ENCODE measurements around the gene BCAN. TPM values are rescaled to one million over a fixed set of nuclear protein-coding genes. Genes with fewer than 3 reads are reported as not detected.
A peak's percentile ranks its signal among the peaks of the same experiment; 100 is the strongest.

The BCAN gene
- total RNA-seq, 1 experiment from 2014 or later = 3.6 TPM

- no peak for DNase-seq (ENCODE audit: low spot score)
- Mint-ChIP-seq H3K27ac (no peak overlapping the region), H3K27me3 (ENCODE audit: low read depth) (peaks cover 70% of the 10 kb centered on the region), H3K4me1 (peaks cover 69% of the 10 kb centered on the region), H3K36me3 (no peaks in the 10 kb centered on the region), H3K4me3 (peak overlapping the region; percentile 85), H3K9me3 (no peaks in the 10 kb centered on the region)
- CTCF ChIA-PET = interaction anchor here (0.6 to 12.6 kb wide), 12 partner anchors 9 to 102 kb away, joined by 3 to 437 read pairs (median 5); partner anchors contain the start of genes BCAN, CRABP2, HAPLN2 and NES
- POLR2A ChIA-PET = interaction anchor here (1.0 to 1.5 kb wide), 2 partner anchors 18 to 33 kb away, joined by 3 to 4 read pairs; no protein-coding TSS in a partner anchor
- ATAC-seq = no peak
- peak; percentile 29; the same call in 1 of the 2 replicates for TF ChIP-seq ZNF263 (CRISPR knock-in tag; IDR thresholded peaks at IDR 0.05; ENCODE audit: low read depth)
- no peak for TF ChIP-seq ARID4B (CRISPR knock-in tag; IDR thresholded peaks at IDR 0.05; ENCODE audit: borderline replicate concordance)
Observed at GRCh38 chr1:156657741-156658319, 15.9 kb downstream of the BCAN start.

DNA sequence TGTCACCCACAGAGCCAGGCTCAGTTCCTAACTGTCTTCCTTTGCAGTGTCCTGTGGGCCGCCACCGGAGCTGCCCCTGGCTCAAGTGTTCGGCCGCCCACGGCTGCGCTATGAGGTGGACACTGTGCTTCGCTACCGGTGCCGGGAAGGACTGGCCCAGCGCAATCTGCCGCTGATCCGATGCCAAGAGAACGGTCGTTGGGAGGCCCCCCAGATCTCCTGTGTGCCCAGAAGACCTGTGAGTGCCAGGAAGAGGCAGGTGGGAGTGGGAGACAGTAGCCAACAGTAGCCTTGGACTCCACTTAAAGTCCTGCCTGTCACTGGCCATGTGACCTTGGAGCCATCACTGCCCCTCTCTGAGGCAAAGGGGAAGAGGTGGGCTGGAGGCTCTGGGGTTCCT lies 16.6 kb downstream of the BCAN start:
- Mint-ChIP-seq H3K4me1 (peaks cover 75% of the 10 kb centered on the region), H3K27ac (no peak overlapping the region), H3K36me3 (no peaks in the 10 kb centered on the region), H3K27me3 (ENCODE audit: low read depth) (peaks cover 64% of the 10 kb centered on the region), H3K4me3 (no peak overlapping the region), H3K9me3 (no peaks in the 10 kb centered on the region)
- CTCF ChIA-PET = interaction anchor here (0.9 to 12.6 kb wide), 7 partner anchors 10 to 68 kb away, joined by 4 to 437 read pairs (median 11); partner anchors contain the start of genes BCAN, CRABP2, HAPLN2 and NES
- ATAC-seq = no peak
- POLR2A ChIA-PET = interaction anchor here (1.0 to 1.5 kb wide), 2 partner anchors 17 to 34 kb away, joined by 3 to 4 read pairs; no protein-coding TSS in a partner anchor
- no peak for DNase-seq (ENCODE audit: low spot score)
- no peak for TF ChIP-seq MAX (CRISPR knock-in tag; IDR thresholded peaks at IDR 0.05)
- no peak for TF ChIP-seq ZNF512 (CRISPR knock-in tag; IDR thresholded peaks at IDR 0.05; ENCODE audit: borderline replicate concordance)
- no peak for TF ChIP-seq NR2C2 (CRISPR knock-in tag; IDR thresholded peaks at IDR 0.05)

DNA sequence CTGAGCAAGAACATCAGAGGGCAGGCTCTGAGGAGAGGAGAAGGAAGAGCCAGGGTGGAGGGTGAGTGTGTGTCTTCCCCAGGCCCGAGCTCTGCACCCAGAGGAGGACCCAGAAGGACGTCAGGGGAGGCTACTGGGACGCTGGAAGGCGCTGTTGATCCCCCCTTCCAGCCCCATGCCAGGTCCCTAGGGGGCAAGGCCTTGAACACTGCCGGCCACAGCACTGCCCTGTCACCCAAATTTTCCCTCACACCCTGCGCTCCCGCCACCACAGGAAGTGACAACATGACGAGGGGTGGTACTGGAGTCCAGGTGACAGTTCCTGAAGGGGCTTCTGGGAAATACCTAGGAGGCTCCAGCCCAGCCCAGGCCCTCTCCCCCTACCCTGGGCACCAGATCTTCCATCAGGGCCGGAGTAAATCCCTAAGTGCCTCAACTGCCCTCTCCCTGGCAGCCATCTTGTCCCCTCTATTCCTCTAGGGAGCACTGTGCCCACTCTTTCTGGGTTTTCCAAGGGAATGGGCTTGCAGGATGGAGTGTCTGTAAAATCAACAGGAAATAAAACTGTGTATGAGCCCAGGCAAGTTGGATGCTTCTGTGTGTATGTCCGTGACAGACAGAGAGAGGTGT lies 17.1 kb downstream of the BCAN start:
- H3K27ac Mint-ChIP-seq = no peak overlapping the region
- peaks cover 58% of the 10 kb centered on the region for H3K27me3 Mint-ChIP-seq (ENCODE audit: low read depth)
- CTCF ChIA-PET = interaction anchor here (0.7 to 12.6 kb wide), 17 partner anchors 9 to 269 kb away, joined by 3 to 437 read pairs (median 9); partner anchors contain the start of genes BCAN, CRABP2, HAPLN2 and ISG20L2
- POLR2A ChIA-PET = interaction anchor here (0.9 to 8.2 kb wide), 5 partner anchors 16 to 48 kb away, joined by 3 to 150 read pairs (median 3); partner anchors contain the start of genes BCAN and NES
- DNase-seq (ENCODE audit: low spot score) = no peak
- ATAC-seq = no peak
- H3K4me3 Mint-ChIP-seq = no peak overlapping the region
- peaks cover 81% of the 10 kb centered on the region for H3K4me1 Mint-ChIP-seq
- no peaks in the 10 kb centered on the region for H3K9me3 Mint-ChIP-seq
- no peaks in the 10 kb centered on the region for H3K36me3 Mint-ChIP-seq
- TF ChIP-seq RELA (CRISPR knock-in tag; IDR thresholded peaks at IDR 0.05; ENCODE audit: borderline replicate concordance) (no peak), ZBTB21 (CRISPR knock-in tag; IDR thresholded peaks at IDR 0.05; ENCODE audit: borderline replicate concordance) (no peak), TEAD1 (CRISPR knock-in tag; IDR thresholded peaks at IDR 0.05) (no peak), USF2 (CRISPR knock-in tag; IDR thresholded peaks at IDR 0.05) (no peak), PRRX2 (CRISPR knock-in tag; IDR thresholded peaks at IDR 0.05) (no peak), ZNF396 (CRISPR knock-in tag; IDR thresholded peaks at IDR 0.05; ENCODE audit: borderline replicate concordance) (no peak), ATF1 (CRISPR knock-in tag; IDR thresholded peaks at IDR 0.05) (no peak), ZNF263 (CRISPR knock-in tag; IDR thresholded peaks at IDR 0.05; ENCODE audit: low read depth) (no peak), MYBL2 (CRISPR knock-in tag; IDR thresholded peaks at IDR 0.05) (no peak)
- TF ChIP-seq, protein P1, sequence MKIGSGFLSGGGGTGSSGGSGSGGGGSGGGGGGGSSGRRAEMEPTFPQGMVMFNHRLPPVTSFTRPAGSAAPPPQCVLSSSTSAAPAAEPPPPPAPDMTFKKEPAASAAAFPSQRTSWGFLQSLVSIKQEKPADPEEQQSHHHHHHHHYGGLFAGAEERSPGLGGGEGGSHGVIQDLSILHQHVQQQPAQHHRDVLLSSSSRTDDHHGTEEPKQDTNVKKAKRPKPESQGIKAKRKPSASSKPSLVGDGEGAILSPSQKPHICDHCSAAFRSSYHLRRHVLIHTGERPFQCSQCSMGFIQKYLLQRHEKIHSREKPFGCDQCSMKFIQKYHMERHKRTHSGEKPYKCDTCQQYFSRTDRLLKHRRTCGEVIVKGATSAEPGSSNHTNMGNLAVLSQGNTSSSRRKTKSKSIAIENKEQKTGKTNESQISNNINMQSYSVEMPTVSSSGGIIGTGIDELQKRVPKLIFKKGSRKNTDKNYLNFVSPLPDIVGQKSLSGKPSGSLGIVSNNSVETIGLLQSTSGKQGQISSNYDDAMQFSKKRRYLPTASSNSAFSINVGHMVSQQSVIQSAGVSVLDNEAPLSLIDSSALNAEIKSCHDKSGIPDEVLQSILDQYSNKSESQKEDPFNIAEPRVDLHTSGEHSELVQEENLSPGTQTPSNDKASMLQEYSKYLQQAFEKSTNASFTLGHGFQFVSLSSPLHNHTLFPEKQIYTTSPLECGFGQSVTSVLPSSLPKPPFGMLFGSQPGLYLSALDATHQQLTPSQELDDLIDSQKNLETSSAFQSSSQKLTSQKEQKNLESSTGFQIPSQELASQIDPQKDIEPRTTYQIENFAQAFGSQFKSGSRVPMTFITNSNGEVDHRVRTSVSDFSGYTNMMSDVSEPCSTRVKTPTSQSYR (CRISPR knock-in tag; IDR thresholded peaks at IDR 0.05) = no peak
- TF ChIP-seq, protein P2, sequence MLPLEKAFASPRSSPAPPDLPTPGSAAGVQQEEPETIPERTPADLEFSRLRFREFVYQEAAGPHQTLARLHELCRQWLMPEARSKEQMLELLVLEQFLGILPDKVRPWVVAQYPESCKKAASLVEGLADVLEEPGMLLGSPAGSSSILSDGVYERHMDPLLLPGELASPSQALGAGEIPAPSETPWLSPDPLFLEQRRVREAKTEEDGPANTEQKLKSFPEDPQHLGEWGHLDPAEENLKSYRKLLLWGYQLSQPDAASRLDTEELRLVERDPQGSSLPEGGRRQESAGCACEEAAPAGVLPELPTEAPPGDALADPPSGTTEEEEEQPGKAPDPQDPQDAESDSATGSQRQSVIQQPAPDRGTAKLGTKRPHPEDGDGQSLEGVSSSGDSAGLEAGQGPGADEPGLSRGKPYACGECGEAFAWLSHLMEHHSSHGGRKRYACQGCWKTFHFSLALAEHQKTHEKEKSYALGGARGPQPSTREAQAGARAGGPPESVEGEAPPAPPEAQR (CRISPR knock-in tag; IDR thresholded peaks at IDR 0.05) = no peak
- TF ChIP-seq, protein P3, sequence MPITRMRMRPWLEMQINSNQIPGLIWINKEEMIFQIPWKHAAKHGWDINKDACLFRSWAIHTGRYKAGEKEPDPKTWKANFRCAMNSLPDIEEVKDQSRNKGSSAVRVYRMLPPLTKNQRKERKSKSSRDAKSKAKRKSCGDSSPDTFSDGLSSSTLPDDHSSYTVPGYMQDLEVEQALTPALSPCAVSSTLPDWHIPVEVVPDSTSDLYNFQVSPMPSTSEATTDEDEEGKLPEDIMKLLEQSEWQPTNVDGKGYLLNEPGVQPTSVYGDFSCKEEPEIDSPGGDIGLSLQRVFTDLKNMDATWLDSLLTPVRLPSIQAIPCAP (CRISPR knock-in tag; IDR thresholded peaks at IDR 0.05) = no peak
